Measurements from ENCODE around the gene ZNF428.
"Not testable (repeated sequence)": the region's sequence is repeated elsewhere in the genome, so short reads cannot be mapped to it uniquely, and the experiment has no call there.

Gene ZNF428

DNA sequence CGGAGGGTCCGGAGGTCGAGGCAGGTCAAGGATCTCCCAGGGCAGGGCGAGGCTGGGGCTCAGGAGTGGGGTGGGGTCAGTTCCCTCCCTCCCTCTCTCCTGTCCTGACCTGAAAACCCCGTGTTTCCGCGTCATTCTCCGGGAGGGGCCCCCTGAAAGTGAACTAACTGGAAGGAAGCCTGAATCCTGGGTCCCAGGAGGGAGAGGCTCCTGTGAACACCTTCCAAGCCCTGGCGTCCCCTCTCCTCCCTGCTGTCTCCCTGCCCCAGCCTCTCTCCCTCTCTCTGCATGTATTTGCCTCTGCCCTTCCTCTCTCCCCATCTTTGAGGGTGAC, 21.0 kb upstream of the ZNF428 start:
- in situ Hi-C loops (cut with MboI; ENCODE audit: low sequenced_read_pairs): no loop called here

GRCh38 chr19:43639519-43640423, 20.3 kb upstream of the ZNF428 start, which contains the start of gene CADM4:
Gene CADM4, minus strand, starts transcription at chr19:43639850. Its CDS starts 60 bp downstream, at chr19:43639790.
- in situ Hi-C loops (cut with MboI; ENCODE audit: low sequenced_read_pairs): no loop called here

GRCh38 chr19:43638995-43639518, 19.6 kb upstream of the ZNF428 start:
- in situ Hi-C loops (cut with MboI; ENCODE audit: low sequenced_read_pairs): no loop called here

GRCh38 chr19:43638214-43638994, 19.0 kb upstream of the ZNF428 start:
- in situ Hi-C loops (cut with MboI; ENCODE audit: low sequenced_read_pairs): no loop called here

GRCh38 chr19:43636121-43636683, 16.8 kb upstream of the ZNF428 start:
- in situ Hi-C loops (cut with MboI; ENCODE audit: low sequenced_read_pairs): no loop called here

DNA sequence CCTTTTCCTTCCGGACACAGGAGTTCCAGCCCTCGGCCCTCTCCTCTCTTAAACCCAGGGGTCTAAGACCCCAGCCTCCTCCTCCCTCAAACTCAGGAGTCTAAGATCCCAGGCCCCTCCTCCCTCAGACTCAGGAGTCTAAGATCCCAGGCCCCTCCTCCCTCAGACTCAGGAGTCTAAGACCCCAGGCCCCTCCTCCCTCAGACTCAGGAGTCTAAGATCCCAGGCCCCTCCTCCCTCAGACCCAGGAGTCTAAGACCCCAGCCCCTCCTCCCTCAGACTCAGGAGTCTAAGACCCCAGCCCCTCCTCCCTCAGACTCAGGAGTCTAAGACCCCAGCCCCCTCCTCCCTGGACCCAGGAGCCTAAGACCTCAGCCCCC, 16.1 kb upstream of the ZNF428 start:
- in situ Hi-C loops (cut with MboI; ENCODE audit: low sequenced_read_pairs): not testable (repeated sequence)

DNA sequence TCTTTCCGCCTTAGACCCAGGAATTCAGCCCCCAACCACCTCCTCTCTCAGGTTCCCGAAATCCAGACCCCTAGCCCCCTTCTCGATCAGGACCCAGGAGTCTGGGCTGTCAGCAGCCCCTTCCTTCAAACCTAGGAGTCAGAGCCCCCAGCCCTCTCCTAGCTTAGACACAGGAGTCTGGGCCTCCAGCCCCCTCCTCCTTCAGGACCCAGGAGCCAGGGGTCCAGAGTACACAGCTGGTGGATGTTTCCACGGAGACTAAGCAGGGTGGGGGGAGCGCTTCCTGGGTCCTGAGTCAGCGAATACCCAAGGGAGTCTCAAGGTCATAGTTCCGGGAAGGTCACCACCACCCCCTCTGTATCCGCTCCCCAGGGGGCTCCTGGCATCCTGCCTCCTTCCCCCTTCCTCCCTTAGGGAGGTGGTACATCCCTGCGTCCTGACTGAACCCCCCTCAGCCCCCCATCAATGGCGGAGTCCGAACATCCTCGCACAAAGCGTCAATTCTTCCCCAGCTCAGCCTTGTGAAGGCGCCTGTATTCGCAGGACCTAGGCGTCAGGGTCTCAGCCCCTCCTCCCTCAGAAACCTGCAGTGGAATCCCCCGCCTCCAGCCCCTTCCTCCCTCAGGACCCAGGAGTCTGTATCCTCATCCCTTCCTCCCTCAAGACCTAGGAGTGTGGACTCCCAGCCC, 15.6 kb upstream of the ZNF428 start:
- in situ Hi-C loops (cut with MboI; ENCODE audit: low sequenced_read_pairs): no loop called here

DNA sequence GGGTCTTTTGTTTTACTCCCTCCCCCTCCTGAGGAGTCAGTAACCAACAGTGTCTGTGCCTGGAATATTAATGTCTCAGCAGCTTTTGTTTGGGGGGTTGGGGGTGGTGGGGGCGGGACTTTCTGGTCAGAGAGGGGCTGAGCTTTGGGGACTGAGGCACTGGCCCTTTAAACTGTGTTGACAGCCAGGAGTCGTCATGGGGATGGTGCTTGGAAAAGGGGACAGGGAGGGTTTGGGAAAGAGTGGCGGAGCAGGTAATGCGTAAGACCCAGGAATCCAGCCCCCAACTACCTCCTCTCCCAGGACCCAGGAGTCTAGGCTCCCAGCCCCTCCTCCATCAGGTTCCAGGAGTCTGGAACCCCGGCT, 15.1 kb upstream of the ZNF428 start:
- in situ Hi-C loops (cut with MboI; ENCODE audit: low sequenced_read_pairs): no loop called here

DNA sequence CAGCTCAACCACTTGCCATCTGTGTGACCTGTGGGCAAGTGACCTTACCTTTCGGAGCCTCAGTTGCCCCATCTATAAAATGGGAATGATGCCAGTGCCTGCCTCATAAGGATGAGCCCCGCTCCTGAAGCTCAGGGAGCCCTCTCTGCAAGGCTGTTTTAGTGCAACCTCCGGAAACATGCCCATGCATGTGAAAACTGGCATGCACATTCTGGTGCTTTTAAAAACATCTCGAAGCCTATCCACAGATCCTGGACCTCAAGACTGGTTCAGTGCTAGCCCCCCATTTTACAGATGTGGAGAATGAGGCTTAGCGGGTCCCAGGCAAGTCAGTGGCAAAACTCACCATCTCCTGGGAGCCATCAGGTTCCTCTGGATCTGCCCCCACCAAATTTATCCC, 14.6 kb upstream of the ZNF428 start:
- in situ Hi-C loops (cut with MboI; ENCODE audit: low sequenced_read_pairs): no loop called here

DNA sequence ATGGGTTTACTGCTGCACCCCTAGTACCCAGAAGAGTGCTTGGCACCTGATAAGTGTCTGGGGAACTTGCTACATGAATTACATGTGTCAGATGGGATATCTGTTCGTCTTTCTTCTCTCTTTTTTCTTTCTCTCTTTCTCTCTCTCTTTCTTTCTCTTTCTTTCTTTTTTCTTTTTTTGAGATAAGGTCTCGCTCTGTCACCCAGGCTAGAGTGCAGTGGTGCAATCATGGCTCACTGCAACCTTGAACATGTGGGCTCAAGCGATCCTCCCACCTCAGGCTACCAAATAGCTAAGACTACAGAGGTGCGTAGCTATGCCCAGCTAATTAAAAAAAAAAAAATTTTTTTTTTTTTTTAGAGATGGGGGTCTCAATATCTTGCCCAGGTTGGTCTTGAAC, 14.1 kb upstream of the ZNF428 start:
- in situ Hi-C loops (cut with MboI; ENCODE audit: low sequenced_read_pairs): no loop called here

GRCh38 chr19:43631491-43631890, 12.1 kb upstream of the ZNF428 start:
- in situ Hi-C loops (cut with MboI; ENCODE audit: low sequenced_read_pairs): no loop called here

GRCh38 chr19:43628646-43629326, 9.4 kb upstream of the ZNF428 start:
- in situ Hi-C loops (cut with MboI; ENCODE audit: low sequenced_read_pairs): no loop called here

GRCh38 chr19:43626838-43627237, 7.4 kb upstream of the ZNF428 start:
- in situ Hi-C loops (cut with MboI; ENCODE audit: low sequenced_read_pairs): no loop called here

- in situ Hi-C loops (cut with MboI; ENCODE audit: low sequenced_read_pairs): no loop called here
These were observed 6.6 kb upstream of the ZNF428 start for GRCh38 chr19:43625918-43626579.

DNA sequence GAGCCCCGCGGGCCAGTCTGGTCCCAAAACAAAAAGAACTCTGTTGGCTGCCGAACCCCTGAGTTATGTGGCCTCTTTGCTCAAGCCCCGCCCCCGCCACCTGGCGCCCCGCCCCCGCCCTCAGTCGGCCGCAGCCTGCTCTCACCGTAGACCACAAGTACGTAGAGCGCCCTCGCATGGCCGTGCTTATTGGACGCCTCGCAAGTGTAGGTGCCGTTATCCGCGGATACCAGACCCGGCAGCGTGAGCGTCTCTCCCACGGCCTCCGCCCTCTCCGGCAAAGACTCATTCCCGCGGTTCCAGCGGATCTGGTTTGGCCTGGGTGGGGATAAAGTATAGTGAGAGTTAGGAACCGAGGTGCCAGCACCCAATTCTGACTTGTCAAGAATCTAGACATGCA, 5.5 kb upstream of the ZNF428 start:
- in situ Hi-C loops (cut with MboI; ENCODE audit: low sequenced_read_pairs): no loop called here

- in situ Hi-C loops (cut with MboI; ENCODE audit: low sequenced_read_pairs): no loop called here
These were observed 4.7 kb upstream of the ZNF428 start for GRCh38 chr19:43623889-43624670.

DNA sequence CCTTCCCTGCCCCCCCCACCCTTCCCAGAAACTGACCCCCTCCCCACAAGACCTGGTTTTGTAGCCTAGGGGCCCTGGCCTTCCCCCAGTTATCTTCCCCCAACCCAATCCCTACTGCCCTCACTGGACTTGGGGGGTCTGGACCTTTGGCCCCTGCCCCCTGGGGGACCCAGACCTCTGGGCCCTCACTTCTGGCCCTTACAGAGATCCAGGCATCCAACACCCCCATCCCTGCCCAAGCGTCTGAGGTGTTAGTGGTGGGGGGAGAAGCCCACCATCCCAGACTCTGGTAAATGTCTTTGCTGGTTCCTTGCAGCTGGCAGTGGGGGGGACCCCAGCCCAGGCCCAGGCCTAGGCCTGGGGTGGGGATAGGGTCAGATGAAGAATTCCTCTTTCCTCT, 3.5 kb upstream of the ZNF428 start:
- in situ Hi-C loops (cut with MboI; ENCODE audit: low sequenced_read_pairs): no loop called here

DNA sequence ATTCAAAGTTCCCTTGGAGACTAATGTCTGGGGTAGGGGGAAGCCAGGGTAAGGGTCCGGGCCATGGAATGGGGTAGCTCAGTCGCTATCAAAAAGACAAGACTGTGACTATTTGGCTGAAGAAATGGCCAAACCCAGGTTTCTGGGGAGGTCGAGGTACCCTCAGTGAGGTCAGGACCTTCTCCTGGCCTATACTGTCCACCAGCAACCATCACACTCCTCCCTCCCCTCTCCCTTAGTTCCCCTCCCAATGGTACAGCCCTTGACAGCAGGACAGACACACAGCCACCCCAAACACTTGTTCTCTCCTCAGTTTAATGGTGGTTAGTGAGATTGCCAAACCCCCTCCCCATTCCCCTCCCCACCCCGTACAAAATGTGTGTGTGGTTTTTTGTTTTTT, 2.6 kb upstream of the ZNF428 start:
- in situ Hi-C loops (cut with MboI; ENCODE audit: low sequenced_read_pairs): no loop called here
